Heart right ventricle (tissue), 16 donors: ENCODE data around the gene FBXO10. TPM values are rescaled to one million over a fixed set of nuclear protein-coding genes. Genes with fewer than 3 reads are reported as not detected.

ENCODE experiments used
- ATAC-seq, 8 donors: fragments of 200-7000 bp; cut with Tn5 transposase; one replicate each; pipeline ENCODE4 v1.9.1; 2020; ENCODE audit warnings: mild to moderate bottlenecking in 8 of 8, moderate library complexity in 8 of 8, moderate number of reproducible peaks in 1 of 8
- DNase-seq, 2 donors: peaks; one replicate each; pipeline ENCODE4 v3.0.0-alpha.2; 2020
- H3K27ac ChIP-seq, 10 donors: fragments of 200-600 bp; sonication (generic) in 2 of 10; one replicate each; pipeline versions ENCODE4 v1.5.0 to v1.8.0; 2020 to 2022; ENCODE audit warnings: mild to moderate bottlenecking in 3 of 10
- H3K27me3 ChIP-seq, 7 donors: fragments of 200-600 bp; one replicate each; pipeline ENCODE4 v1.8.0; 2021 to 2022; ENCODE audit warnings: mild to moderate bottlenecking in 2 of 7
- H3K36me3 ChIP-seq, 9 donors: fragments of 200-600 bp; sonication (generic) in 1 of 9; one replicate each; pipeline versions ENCODE4 v1.5.0 to v1.8.0; 2020 to 2022; ENCODE audit warnings: mild to moderate bottlenecking in 2 of 9
- H3K4me1 ChIP-seq, 9 donors: fragments of 200-600 bp; sonication (generic) in 1 of 9; one replicate each; pipeline versions ENCODE4 v1.5.0 to v1.8.0; 2020 to 2022; ENCODE audit warnings: mild to moderate bottlenecking in 4 of 9
- H3K4me3 ChIP-seq, 10 donors: fragments of 200-600 bp; sonication (generic) in 2 of 10; one replicate each; pipeline versions ENCODE4 v1.5.0 to v1.8.0; 2020 to 2022; ENCODE audit warnings: mild to moderate bottlenecking in 7 of 10, moderate library complexity in 2 of 10
- H3K9me3 ChIP-seq, 11 donors: fragments of 200-600 bp in 10 of 11; sonication (generic) in 2 of 11; one replicate each; pipeline versions ENCODE4 v1.5.0 to v1.8.0; 2013 to 2022; ENCODE audit warnings: mild to moderate bottlenecking in 2 of 11, control low read depth in 1 of 11, moderate library complexity in 1 of 11
- CTCF ChIP-seq, 9 donors: fragments of 200-600 bp; sonication (generic) in 2 of 9; IDR thresholded peaks; one replicate each; pipeline versions ENCODE4 v1.5.0 to v1.8.0; 2021 to 2022; ENCODE audit warnings: antibody characterized with exemption in 9 of 9, mild to moderate bottlenecking in 5 of 9, moderate library complexity in 1 of 9
- WGBS, 2 donors: extraction: QIAGEN DNeasy Blood & Tissue Kit; methylation state at CpG; one replicate each; pipeline ENCODE4 v1.1.7; 2013; ENCODE audit warnings: inconsistent platforms in 1 of 2; 5-methylcytosine and 5-hydroxymethylcytosine counted together
- intact Hi-C, 10 donors: fragments of 100-400 bp; cut with DNase I; formaldehyde crosslinking; loops; one replicate each; pipeline versions ENCODE4 v1.11.1 to v1.14.2; 2022
- polyA plus RNA-seq, 2 donors: library from polyadenylated mRNA; stranded (reverse); fragments of 200-250 nt; gene quantifications; one replicate each; pipeline ENCODE4 v1.2.3, GENCODE V29; 2013
- total RNA-seq, 10 donors: library from RNA; stranded (reverse); fragmentation: NEBNext Ultra II Directional in 3 of 10; extraction: Animal tissue kit (Norgen Biotek cat#: 25700) in 3 of 10; gene quantifications; one replicate each; pipeline versions ENCODE4 v1.2.1 to v1.2.4, GENCODE V29; 2021 to 2023
- donor health status: Arrhythmogenic right ventricular cardiomyopathy.
- donor health status: ischemic (EF 13 %, LVEDD 7.1; RV severe dilation, severe dysfunction).
- donor health status: healthy with polysubstance abuse.
- donor health status: DM: no; HTN: yes; CAD: no.
- donor health status: DM: no; HTN: no; CAD: no.
- donor health status: ischemic (EF 25% LVEDD 6.9; RV normal size, moderate dysfunction).
- donor health status: ischemic (EF 25% LVEDD 5.7; RV mildly dilated, moderate dysfunction).
- donor health status: healthy.
- donor health status: DM: yes; HTN: yes; CAD: no.
- donor health status: Ischemic cardiomyopathy.
- donor health status: ischemic (EF 35%, LVEDD 5.7; RV mildly dilated, moderate dysfunction).
- donor health status: nonischemic (EF 11% LVEDD 7.7; RV severe dilation, severe dysfunction).
- donor health status: DM: yes; HTN: yes; CAD: no.
- donor health status: PGD.
- donor health status: ischemic (EF 29% LVEDD 5.4; RV normal size, mild dysfunction).
- donor health status: nonischemic (EF 23%, LVEDD 6.1; RV moderate dilation, normal function).

Gene FBXO10
- total and polyA plus RNA-seq, 12 donors, result 2.3 to 7.4 (median 5.8) TPM

- H3K4me3 ChIP-seq, result no peak overlapping the region
- no peaks in the 10 kb centered on the region for H3K4me1 ChIP-seq
- H3K27me3 ChIP-seq, result no peaks in the 10 kb centered on the region
- DNase-seq (no peak), ATAC-seq (no peak)
- intact Hi-C loops, result loop anchor here in 1 of 10 donors (10.0 kb wide), 1 partner anchor 87 kb away; no protein-coding TSS in a partner anchor
- no peak for TF ChIP-seq CTCF (IDR thresholded peaks at IDR 0.05)
- H3K27ac ChIP-seq, result no peak overlapping the region
- peaks cover 0 to 96% (median 34%) of the 10 kb centered on the region in 9 donors for H3K36me3 ChIP-seq
- 73 to 95% methylated on average over 2 of the region's 2 CpGs for WGBS, 2 donors
- H3K9me3 ChIP-seq, result no peaks in the 10 kb centered on the region
Observed at GRCh38 chr9:37501957-37502596, 74.1 kb downstream of the FBXO10 start.

- intact Hi-C loops, result loop anchor here in 1 of 10 donors (10.0 kb wide), 1 partner anchor 76 kb away; the partner anchor contains the start of gene FBXO10
Observed at GRCh38 chr9:37499297-37499696, 76.9 kb downstream of the FBXO10 start.

GRCh38 chr9:37498457-37498856, 77.7 kb downstream of the FBXO10 start:
- Histone ChIP-seq H3K36me3 (peaks cover 0 to 99% (median 45%) of the 10 kb centered on the region in 9 donors), H3K9me3 (no peaks in the 10 kb centered on the region), H3K4me1 (peaks cover 0 to 5% (median 0%) of the 10 kb centered on the region in 9 donors), H3K4me3 (no peak overlapping the region), H3K27ac (no peak overlapping the region), H3K27me3 (no peaks in the 10 kb centered on the region)
- no peak for TF ChIP-seq CTCF (IDR thresholded peaks at IDR 0.05)
- intact Hi-C loops, result loop anchor here in 1 of 10 donors (10.0 kb wide), 1 partner anchor 76 kb away; the partner anchor contains the start of gene FBXO10
- ATAC-seq, result no peak
- no peak for DNase-seq
- WGBS, 2 donors, result 61 to 94% methylated on average over 3 of the region's 3 CpGs

More at GRCh38 chr9:37499297-37499696, 76.9 kb downstream of the FBXO10 start:
- Histone ChIP-seq H3K4me3 (no peak overlapping the region), H3K27me3 (no peaks in the 10 kb centered on the region), H3K4me1 (peaks cover 0 to 5% (median 0%) of the 10 kb centered on the region in 9 donors), H3K9me3 (no peaks in the 10 kb centered on the region), H3K36me3 (peaks cover 0 to 99% (median 38%) of the 10 kb centered on the region in 9 donors), H3K27ac (no peak overlapping the region)
- ATAC-seq, result no peak
- WGBS, 2 donors, result 91 to 97% methylated on average over 6 of the region's 6 CpGs
- TF ChIP-seq CTCF (IDR thresholded peaks at IDR 0.05), result no peak
- no peak for DNase-seq

- no peak overlapping the region for H3K4me3 ChIP-seq
- no peaks in the 10 kb centered on the region for H3K9me3 ChIP-seq
- H3K4me1 ChIP-seq, result peaks cover 0 to 5% (median 0%) of the 10 kb centered on the region in 9 donors
- WGBS, 2 donors, result 96 to 99% methylated on average over 3 of the region's 3 CpGs
- ATAC-seq, result no peak
- no peak for TF ChIP-seq CTCF (IDR thresholded peaks at IDR 0.05)
- intact Hi-C loops, result loop anchor here in 1 of 10 donors (10.0 kb wide), 1 partner anchor 77 kb away; the partner anchor contains the start of gene FBXO10
- H3K27ac ChIP-seq, result no peak overlapping the region
- DNase-seq, result no peak
- peaks cover 0 to 99% (median 52%) of the 10 kb centered on the region in 9 donors for H3K36me3 ChIP-seq
- no peaks in the 10 kb centered on the region for H3K27me3 ChIP-seq
Observed at GRCh38 chr9:37497320-37497719, 78.9 kb downstream of the FBXO10 start.
